K562 (cell line): ENCODE data around the gene C17orf113. TPM values are rescaled to one million over a fixed set of nuclear protein-coding genes. Genes with fewer than 3 reads are reported as not detected.

Experiments
- ATAC-seq: fragments of 200-7000 bp; cut with Tn5 transposase; 3 replicates; pipeline ENCODE4 v1.9.1; 2020; ENCODE audit warnings: moderate library complexity
- BruUV-seq: library from RNA; stranded (reverse); fragments of 400-500 nt; replicated peaks from 2 replicates; lab custom pipeline; 2021; lab: Mats Ljungman, UMichigan
- CTCF ChIA-PET: fragments of 300-600 bp; formaldehyde crosslinking; extraction: SDS; loops from one replicate; lab custom pipeline; 2021; ENCODE audit warnings: low intra/inter-chr PET ratio; lab: Yijun Ruan, JAX
- POLR2A ChIA-PET: fragments of 300-600, 350-650 bp; sonication (Branson Sonifier 250); formaldehyde crosslinking; extraction: SDS; loops from one replicate; lab custom pipeline; 2021; ENCODE audit warnings: antibody characterized with exemption, inconsistent platforms; lab: Yijun Ruan, JAX
- DNase-seq, 4 experiments: peaks; one replicate each; pipeline versions ENCODE4 v3.0.0 to v3.0.0-alpha.2; 2011 to 2018; ENCODE audit warnings: low spot score in 3 of 4, mixed read lengths in 3 of 4; ENCODE audit errors: extremely low read depth in 1 of 4
- FAIRE-seq: peaks from 2 replicates; lab custom pipeline; 2011; peaks lifted over from hg19 to GRCh38; lab: Jason Lieb, UNC
- H2AFZ ChIP-seq: 2 replicates; pipeline ENCODE4 v1.6.0; 2011; ENCODE audit warnings: low read depth, low read length, control low read depth, inconsistent platforms
- H3K27ac ChIP-seq: fragments of 200-600 bp; 3 replicates; pipeline ENCODE4 v1.8.0; 2011; ENCODE audit warnings: low read depth, mild to moderate bottlenecking, control low read depth, inconsistent platforms, low read length, moderate library complexity, mixed read lengths; ENCODE audit errors: extremely low read depth
- H3K27me3 ChIP-seq, 2 experiments: fragments of 300-600 bp in 1 of 2; 2 replicates in 1 of 2; 3 replicates in 1 of 2; pipeline versions ENCODE4 v1.6.0 to v1.8.0; 2011; ENCODE audit warnings: inconsistent platforms in 2 of 2, low read length in 2 of 2, mild to moderate bottlenecking in 1 of 2, mixed read lengths in 1 of 2, moderate library complexity in 1 of 2; ENCODE audit not compliant: control insufficient read depth in 2 of 2, insufficient read depth in 2 of 2
- H3K36me3 ChIP-seq: fragments of 300-600 bp; 3 replicates; pipeline ENCODE4 v1.8.0; 2011; ENCODE audit warnings: mild to moderate bottlenecking, low read length, inconsistent platforms; ENCODE audit not compliant: control insufficient read depth, insufficient read depth
- H3K4me1 ChIP-seq, 2 experiments: fragments of 200-600 bp in 1 of 2; replicated peaks in 1 of 2; 2 replicates in 1 of 2; 3 replicates in 1 of 2; pipeline versions ENCODE4 v1.5.1 to v1.8.0; 2011; ENCODE audit warnings: inconsistent platforms in 2 of 2, low read length in 2 of 2, mild to moderate bottlenecking in 1 of 2, mixed read lengths in 1 of 2, moderate library complexity in 1 of 2; ENCODE audit not compliant: control insufficient read depth in 2 of 2, insufficient read depth in 2 of 2
- H3K4me2 ChIP-seq: 2 replicates; pipeline ENCODE4 v1.6.1; 2011; ENCODE audit warnings: low read length, control low read depth, inconsistent platforms, mixed read lengths; ENCODE audit not compliant: insufficient read depth
- H3K4me3 ChIP-seq: fragments of 200-600 bp; sonication (generic), shearing (Covaris generic); 2 replicates; pipeline ENCODE4 v1.5.1; 2016; ENCODE audit warnings: control low read depth, inconsistent platforms
- H3K79me2 ChIP-seq: fragments of 200-600 bp; 3 replicates; pipeline ENCODE4 v1.8.0; 2011; ENCODE audit warnings: low read length, inconsistent platforms; ENCODE audit not compliant: control insufficient read depth, insufficient read depth
- H3K9ac ChIP-seq, 2 experiments: 2 replicates each; pipeline versions ENCODE4 v1.6.0 to v1.6.1; 2011; ENCODE audit warnings: low read depth in 2 of 2, low read length in 2 of 2, control low read depth in 1 of 2, inconsistent platforms in 1 of 2, mild to moderate bottlenecking in 1 of 2, mixed read lengths in 1 of 2; ENCODE audit not compliant: insufficient read depth in 1 of 2
- H3K9me1 ChIP-seq: one replicate; pipeline ENCODE4 v1.6.0; 2011; ENCODE audit warnings: inconsistent platforms, mild to moderate bottlenecking, low read length, moderate library complexity; ENCODE audit not compliant: control insufficient read depth, insufficient read depth
- H3K9me3 ChIP-seq: replicated peaks from 2 replicates; pipeline ENCODE4 v1.5.1; 2011; ENCODE audit warnings: low read depth, low read length, inconsistent platforms; ENCODE audit not compliant: control insufficient read depth, insufficient read depth
- H4K20me1 ChIP-seq: replicated peaks from 2 replicates; pipeline ENCODE4 v1.6.1; 2011; ENCODE audit warnings: low read length, inconsistent platforms, mixed read lengths; ENCODE audit not compliant: control insufficient read depth, insufficient read depth
- BCOR ChIP-seq: fragments of 450-650 bp; IDR thresholded peaks from 2 replicates; pipeline ENCODE4 v1.6.1; 2016
- BRD9 ChIP-seq: fragments of 450-650 bp; IDR thresholded peaks from 2 replicates; pipeline ENCODE4 v1.6.1; 2018; ENCODE audit warnings: low read depth; ENCODE audit not compliant: partially characterized antibody
- MAFK ChIP-seq: IDR thresholded peaks from 2 replicates; pipeline ENCODE4 v1.6.1; 2011; ENCODE audit warnings: low read length, improper control_type of control experiment
- MCM2 ChIP-seq: fragments of 450-650 bp; IDR thresholded peaks from 2 replicates; pipeline ENCODE4 v1.6.1; 2017; ENCODE audit warnings: low read depth, mild to moderate bottlenecking
- RBM25 ChIP-seq: fragments of 200-400 bp; formaldehyde crosslinking; IDR thresholded peaks from 2 replicates; pipeline ENCODE4 v1.6.1; 2018; ENCODE audit warnings: low read length, low read depth, moderate library complexity; ENCODE audit not compliant: severe bottlenecking
- SLC30A9 ChIP-seq: fragments of 250-450 bp; sonication (Bioruptor Pico); IDR thresholded peaks from 2 replicates; pipeline ENCODE4 v1.8.0; 2022; ENCODE audit warnings: mild to moderate bottlenecking, moderate library complexity
- TARDBP ChIP-seq: fragments of 450-650 bp; IDR thresholded peaks from 2 replicates; pipeline ENCODE4 v1.6.1; 2016
- ZFP36 ChIP-seq: fragments of 150-350 bp; IDR thresholded peaks from 2 replicates; pipeline ENCODE4 v1.6.1; 2018; ENCODE audit warnings: low read length, low read depth; ENCODE audit not compliant: partially characterized antibody
- WGBS: fragments of 100-300 bp; shearing (Covaris generic); methylation state at CpG from one replicate; pipeline ENCODE4 v1.1.6; 2016; ENCODE audit warnings: low coverage, mixed read lengths; ENCODE audit not compliant: insufficient coverage; ENCODE audit errors: missing lambda C conversion rate; 5-methylcytosine and 5-hydroxymethylcytosine counted together
- in situ Hi-C: fragments of 300-500 bp; cut with MboI; formaldehyde crosslinking; loops from 4 replicates; pipeline ENCODE4 v1.15.0; 2018; ENCODE audit warnings: inconsistent platforms, mixed read lengths
- intact Hi-C: fragments of 100-400 bp; cut with micrococcal nuclease; formaldehyde crosslinking; loops from 2 replicates; pipeline ENCODE4 v1.14.2; 2022
- polyA plus RNA-seq, 8 experiments: library from polyadenylated mRNA; depleted of rRNA in 4 of 8; stranded (reverse) in 5 of 8; unstranded in 3 of 8; fragments of >200 nt; fragmentation: Nextera tagmentation in 2 of 8; fragmentation: Illumina TruSeq in 1 of 8; extraction: Ambion mirVana in 2 of 8; extraction: Trizol in 1 of 8; gene quantifications; 2 replicates each; pipeline versions ENCODE4 v1.2.1 to v1.2.3, GENCODE V29; 2011 to 2014; ENCODE audit warnings: inconsistent platforms in 1 of 8, missing spikeins in 1 of 8
- total RNA-seq, 7 experiments: library from RNA; depleted of rRNA in 6 of 7; stranded (reverse); fragments of >200 nt in 6 of 7; fragmentation: Illumina TruSeq in 2 of 7; extraction: Trizol in 2 of 7; gene quantifications; 2 replicates each; pipeline versions ENCODE4 v1.2.1 to v1.2.3, GENCODE V29; 2011 to 2021; ENCODE audit warnings: low replicate concordance in 1 of 7

C17orf113 gene
- total and polyA plus RNA-seq, 9 of the 15 experiments (the other 6 are each of a cell fraction or from before 2014, with no cell fraction given) = 0.10 to 1.2 (median 0.31) TPM

GRCh38 chr17:42076797-42077559, 26.6 kb upstream of the C17orf113 start:
- H3K27me3 ChIP-seq = peaks cover 4 to 20% of the 10 kb centered on the region in 2 experiments; a peak in 3 of 5 replicates
- WGBS = 37% methylated on average over 4 of the region's 4 CpGs
- no peak overlapping the region for H3K4me2 ChIP-seq
- TF ChIP-seq TARDBP = no peak
- peak; percentile 95 for TF ChIP-seq BRD9
- peak; percentile 18; the same call in 1 of the 2 replicates for TF ChIP-seq BCOR
- TF ChIP-seq MAFK = no peak
- no peak for TF ChIP-seq SLC30A9
- TF ChIP-seq ZFP36 = peak; percentile 24
- no peak for TF ChIP-seq MCM2
- TF ChIP-seq RBM25 = peak; percentile 69
- in situ Hi-C loops = no loop called here
- FAIRE-seq (peak; percentile 6), DNase-seq (no peak), ATAC-seq (no peak)
- H4K20me1 ChIP-seq = peaks cover 4% of the 10 kb centered on the region; the same call in 1 of the 2 replicates
- ChIA-PET CTCF (no interaction called here), POLR2A (interaction anchor here (0.6 to 0.7 kb wide), 2 partner anchors 9 to 370 kb away, joined by 3 read pairs; no protein-coding TSS in a partner anchor)
- no peak overlapping the region for H3K27ac ChIP-seq
- H3K36me3 ChIP-seq = no peaks in the 10 kb centered on the region
- no peak overlapping the region for H3K9ac ChIP-seq
- H3K79me2 ChIP-seq = no peaks in the 10 kb centered on the region
- H3K4me1 ChIP-seq = peaks cover 15 to 22% of the 10 kb centered on the region in 2 experiments
- BruUV-seq = no TSS peak
- H3K9me3 ChIP-seq = no peaks in the 10 kb centered on the region
- H3K4me3 ChIP-seq = no peak overlapping the region
- no peaks in the 10 kb centered on the region for H3K9me1 ChIP-seq
- no peak overlapping the region for H2AFZ ChIP-seq
- intact Hi-C loops = no loop called here
